ENCODE data around the gene DDR1.
"Not testable (repeated sequence)": the region's sequence is repeated elsewhere in the genome, so short reads cannot be mapped to it uniquely, and the experiment has no call there.

DDR1 gene

DNA sequence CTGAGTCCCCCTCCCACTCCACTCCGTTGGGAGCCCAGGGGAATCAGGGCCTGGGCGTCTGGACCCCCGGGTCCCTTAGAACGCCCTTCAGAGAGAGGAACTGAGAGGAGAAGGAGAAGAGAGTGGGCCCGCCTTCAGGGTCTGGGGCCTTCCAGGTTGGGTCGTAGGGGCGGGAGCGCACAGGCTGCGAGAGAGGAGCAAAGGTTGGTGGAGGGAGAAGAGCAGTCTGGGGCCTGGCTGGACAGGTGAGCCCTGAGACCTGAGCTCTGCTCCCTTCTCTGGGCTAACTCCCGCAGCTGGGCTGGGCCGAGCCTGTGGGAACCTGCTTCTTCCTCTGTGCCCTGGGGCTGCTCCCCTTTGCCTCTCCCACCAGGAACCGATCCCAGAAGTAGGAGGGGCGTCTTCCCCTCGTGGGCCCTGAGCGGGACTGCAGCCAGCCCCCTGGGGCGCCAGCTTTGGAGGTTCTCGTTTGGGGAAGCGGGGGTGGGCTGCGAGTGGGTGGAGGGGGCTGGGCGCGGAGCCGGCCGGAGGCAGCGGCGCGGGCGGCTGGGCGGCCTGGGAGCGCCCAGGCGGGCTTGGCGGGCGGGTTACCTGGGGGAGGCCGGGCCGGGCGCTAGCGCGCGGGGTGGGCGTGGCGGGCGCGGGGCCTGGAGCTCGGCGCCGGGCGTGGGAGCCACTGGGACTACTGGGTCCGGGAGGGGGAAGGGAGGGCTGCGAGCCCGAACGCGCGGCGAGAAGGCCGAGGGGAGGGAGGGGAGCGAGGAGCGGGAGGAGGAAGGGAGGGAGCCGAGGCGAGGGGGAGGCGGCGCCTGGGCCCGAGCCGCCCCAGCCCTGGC lies at the start of gene DDR1:
TSS of gene DDR1 (plus strand) at position 835 of the 836 bp plus-strand sequence. CDS start 4,211 bp downstream, outside the sequence.
- peak in 1 of 2 experiments; percentile 68 for DNase-seq

DNA sequence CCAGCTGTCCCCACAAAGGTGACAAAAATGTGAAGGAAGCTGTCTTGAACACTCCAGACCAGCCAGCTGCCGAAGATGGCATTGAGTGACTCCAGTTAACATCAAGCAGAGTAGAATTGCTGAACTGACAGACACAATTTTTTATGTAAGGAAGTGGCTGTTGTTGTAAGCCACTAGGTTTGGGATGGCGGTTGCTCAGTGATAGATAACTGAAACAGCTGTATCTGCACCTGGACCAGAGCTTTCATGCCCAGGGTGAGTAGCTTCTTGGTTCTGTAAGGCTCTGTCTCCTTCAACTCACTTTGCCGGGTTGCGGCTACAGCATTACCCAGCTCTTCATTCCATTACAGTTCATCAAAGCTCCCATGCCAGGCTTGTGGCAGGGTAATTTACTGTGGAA lies 49.7 kb upstream of the DDR1 start:
- DNase-seq: no peak

DNA sequence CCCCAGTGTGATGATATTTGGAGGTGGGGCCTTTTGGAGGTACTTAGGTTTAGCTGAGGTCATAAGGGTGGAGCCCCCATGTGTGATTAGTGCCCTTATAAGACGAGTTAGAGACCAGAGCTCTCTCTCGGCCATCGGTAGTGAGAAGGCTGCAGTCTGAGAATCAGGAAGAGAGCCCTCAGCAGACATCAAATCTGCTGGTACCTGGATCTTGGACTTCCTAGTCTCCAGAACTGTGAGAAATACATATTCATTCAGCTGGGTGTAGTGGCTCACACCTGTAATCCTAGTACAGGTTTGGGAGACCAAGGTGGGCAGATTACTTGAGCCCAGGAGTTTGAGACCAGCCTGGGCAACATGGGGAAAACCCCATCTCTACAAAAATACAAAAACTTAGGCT lies 48.7 kb upstream of the DDR1 start:
- DNase-seq: no peak

DNA sequence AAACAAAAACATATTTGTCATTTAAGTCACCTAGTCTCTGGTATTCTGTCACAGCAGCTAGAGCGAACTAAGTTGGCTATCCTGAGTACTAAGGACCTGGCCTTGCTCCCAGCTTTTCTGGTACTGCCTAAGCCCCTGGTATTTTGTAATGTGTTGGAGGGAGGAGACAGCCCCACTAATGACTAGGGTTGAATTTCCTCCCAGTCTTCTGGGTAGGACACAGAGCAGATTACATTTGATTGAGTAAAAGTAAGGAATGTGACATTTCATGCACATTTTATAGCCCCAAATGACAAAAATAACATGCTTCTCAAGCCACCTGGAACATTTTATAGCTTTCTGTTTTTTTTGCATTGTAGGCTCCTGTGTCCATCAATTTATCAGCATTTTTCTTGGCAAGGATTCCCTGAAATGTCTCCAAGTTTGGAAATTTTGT lies 47.9 kb upstream of the DDR1 start:
- peak; percentile 26 to 73 for DNase-seq

DNA sequence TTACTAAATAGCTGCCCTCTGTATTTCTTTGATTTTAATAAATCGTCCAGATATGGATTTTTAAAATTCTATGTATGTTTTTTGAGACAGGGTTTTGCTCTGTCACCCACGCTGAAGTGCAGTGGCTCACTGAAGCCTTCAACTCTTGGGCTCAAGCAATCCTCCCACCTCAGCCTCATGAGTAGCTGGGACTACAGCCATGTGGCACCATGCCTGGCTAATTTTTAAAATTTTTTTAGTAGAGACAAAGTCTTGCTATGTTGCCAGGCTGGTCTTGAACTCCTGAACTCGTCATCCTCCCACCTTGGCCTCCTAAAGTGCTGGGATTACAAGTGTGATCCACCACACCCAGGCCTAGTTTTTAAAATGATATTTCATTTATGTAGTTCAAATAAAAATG lies 47.4 kb upstream of the DDR1 start:
- DNase-seq: peak; percentile 46 to 67

DNA sequence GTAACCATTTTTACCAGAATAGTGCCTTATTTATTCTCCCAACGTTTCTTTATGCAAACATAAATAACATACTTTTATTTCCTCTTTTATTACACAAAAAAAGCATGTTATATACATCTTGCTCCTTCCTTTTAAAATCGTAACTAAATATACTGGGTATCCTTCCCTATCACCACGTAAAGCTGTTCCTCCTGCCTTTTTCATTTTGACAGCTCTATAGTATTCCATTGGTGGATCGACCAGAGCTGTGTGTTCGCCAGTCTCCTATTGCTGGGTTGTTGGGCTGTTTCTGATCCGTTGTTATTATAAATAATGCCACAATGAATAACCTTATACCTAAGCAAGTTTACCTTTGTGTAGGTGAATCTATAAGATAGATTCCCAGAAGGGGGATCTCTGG lies 46.9 kb upstream of the DDR1 start:
- DNase-seq: no peak

DNA sequence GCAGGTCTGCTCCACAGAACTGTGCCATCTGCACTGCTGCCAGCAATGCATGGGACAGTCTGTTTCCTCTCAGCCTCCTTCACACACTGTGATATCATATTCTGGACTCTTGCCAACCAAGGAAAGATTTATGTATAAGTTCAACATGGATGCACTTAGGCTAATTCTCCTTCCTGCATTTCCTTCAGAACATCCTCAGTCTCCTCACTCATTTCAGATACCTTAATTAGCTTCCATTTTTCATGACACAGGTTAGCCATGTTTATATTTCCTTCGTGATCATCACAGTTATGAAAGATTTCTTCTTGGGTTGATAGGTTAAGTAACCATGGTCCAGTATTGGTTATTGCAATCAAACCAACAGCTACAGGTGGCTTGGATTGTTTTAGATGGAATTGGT lies 46.4 kb upstream of the DDR1 start:
- DNase-seq: peak; percentile 77 to 87

DNA sequence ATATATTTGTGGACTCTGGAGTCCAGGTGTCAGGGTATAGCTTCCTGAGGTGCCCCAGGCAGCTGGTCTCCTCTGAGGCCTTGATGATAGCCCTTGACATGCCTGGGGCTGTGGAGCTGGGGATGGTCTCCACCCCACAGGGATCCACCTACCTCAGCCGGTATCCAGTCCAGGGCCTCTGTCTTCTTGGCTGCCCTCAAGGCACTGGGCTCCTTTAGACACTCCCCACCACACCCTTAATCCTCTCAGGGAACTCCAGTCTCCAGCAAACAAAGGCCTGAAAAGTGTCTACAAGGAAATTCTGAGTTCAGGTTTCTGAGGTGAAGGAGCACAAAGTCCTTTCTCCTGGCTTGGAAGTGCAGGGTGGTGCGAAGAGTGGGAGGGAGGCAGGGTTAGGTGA lies 44.6 kb upstream of the DDR1 start:
- no peak for DNase-seq

DNA sequence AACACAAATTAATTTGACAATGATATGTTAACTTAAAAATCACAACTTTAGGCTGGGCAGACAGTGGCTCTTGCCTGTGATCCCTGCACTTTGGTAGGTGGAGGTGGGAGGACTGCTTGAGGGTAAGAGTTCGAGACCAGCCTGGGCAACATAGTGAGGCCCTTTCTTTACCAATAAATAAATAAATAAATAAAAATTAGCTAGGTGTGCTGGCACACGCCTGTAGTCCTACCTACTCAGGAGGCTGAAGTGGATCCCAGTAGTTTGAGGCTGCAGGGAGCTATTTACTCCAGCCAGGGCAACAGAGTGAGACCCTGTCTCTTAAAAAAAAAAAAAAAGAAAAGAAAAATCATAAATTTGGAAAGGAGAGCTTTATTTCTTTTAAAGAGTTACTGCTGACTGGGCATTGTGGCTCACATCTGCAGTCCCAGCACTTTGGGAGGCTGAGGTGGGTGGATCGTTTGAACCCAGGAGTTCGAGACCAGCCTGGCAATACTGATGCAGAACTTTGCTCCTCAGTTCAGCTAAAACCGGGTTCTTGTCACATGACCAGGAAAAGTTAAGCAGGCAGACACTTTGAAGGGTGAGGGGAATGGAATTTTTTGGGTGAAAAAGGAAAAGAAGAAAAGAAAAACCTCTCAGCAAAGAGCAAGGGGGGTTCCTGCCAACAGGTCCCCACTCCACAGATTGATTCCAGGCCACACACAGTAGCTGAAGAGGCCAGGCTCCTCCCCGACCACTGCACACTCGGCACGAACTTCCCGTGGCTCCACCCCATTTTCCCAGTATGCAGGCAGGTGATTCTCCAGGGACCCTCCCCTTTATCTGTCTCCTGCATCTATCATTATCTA lies 44.0 kb upstream of the DDR1 start:
- no peak for DNase-seq

DNA sequence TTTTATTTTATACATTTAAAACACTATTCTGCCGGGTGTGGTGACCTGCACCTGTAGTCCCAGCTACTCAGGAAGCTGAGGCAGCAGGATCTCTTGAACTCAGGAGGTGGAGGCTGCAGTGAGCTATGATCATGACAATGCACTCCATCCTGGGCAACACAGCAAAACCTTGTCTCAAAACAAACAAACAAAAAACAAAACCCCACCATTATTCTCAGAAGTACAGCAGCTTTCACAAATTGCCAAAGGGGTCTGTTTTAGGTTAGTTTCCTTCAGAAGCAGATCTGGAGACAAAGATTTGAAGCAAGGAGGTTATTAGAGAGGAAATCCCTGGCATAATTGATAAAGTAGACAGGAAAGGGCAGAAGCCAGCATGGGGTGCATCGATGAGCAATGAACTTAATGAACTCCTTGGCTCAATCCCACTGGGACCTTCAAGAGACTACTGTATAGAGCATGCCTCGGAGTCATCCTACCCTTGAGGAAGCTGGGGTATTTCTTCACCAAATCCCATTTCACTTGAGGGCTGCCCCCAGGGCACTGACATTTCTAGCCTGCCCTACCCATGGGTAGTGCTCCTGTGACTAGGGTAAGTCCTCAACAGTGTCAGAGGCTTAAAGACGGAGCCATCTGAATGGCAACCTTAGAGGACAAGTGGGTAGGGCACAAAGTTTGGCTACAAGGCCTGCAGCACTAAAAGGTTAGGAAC lies 43.2 kb upstream of the DDR1 start:
- DNase-seq: no peak

DNA sequence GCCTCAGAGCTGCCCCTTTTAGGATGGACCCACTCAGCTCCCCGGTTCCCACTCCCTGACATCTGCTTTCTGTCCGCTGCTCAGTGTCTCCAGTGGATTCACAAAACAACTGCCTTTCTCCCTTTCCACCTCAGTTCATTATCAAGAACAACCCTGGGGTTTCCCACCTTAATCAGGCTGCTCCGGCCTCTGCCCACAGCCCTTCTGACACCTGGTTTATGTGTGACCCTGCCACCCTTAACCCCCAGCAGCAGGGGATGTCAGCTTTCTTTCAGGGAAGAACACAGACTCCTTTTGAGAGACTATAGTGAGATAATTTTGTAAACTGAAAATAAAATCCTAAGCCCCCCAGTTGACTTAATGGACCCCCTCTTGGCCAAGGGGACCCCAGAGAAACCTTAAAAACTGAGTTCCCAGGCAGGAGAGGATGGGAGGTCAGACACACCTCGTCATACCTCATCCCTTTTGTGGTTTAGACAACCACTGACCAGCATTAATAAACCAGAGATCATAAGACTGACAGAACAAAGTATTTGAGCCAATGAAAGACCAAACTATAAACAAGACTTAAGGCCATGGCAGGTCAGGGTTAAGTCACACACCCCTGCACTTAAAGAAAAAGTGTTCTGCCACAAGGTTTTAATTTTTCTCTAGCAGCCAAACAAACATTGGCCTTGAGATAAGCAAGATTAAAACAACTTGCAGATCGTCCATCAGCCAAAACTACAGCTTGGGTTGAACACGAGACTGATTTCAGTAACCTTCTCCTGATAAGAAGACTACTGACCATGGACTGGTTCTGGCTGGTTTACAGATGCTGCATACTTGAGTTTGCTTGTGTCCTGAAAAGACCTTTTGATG lies 42.4 kb upstream of the DDR1 start:
- no peak for DNase-seq

DNA sequence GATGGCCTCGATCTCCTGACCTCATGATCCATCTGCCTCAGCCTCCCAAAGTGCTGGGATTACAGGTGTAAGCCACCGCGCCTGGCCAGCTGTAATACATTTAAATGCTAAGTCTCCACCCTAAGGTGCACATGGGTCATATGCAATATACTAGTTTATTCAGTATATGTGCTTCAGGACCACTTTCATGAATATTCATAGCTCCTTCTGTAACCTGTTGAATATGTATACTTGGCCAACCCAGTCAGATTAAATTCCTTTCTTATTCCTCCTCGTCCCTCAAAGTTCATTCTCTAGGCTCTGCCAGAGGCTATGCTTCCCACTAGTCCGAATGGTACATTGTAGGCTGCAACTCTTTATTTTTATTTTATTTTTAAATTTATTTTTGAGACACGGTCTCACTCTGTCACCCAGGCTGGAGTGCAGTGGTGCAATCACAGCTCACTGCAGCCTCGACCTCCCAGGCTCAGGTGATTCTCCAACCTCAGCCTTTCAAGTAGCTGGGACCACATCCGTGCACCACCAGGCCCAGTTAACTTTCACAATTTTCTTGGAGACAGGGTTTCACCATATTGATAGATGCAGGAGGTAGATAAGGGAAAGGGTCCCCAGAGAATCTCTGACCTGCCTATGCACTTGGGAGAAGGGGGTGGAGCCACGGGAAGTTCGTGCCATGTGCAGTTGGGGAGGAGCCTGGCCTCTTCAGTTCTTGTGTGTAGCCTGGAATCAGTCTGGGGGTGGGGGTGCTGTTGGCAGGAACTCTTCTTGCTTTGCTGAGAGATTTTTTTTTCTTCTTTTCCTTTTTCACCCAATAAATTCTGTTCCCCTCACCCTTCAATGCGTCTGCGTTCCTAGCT lies 41.3 kb upstream of the DDR1 start:
- DNase-seq: no peak

DNA sequence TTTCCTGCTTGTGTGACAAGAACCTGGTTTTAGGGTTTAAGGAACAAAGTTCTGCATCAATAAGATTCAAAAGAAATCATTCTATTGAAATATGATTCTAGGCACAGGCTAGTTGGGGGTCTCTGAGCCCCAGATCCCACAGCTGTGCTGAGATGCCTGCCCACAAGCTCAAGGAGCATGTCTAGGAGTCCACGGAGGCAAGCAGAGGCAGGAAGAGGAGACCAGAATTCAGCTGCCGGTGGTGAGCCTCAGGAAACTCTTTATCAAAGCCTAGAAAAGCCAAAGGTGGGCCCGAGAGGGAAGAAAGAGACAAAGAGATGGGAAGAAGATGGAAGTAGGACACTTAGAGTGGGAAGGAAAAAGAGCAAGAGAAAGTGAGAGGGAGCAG lies 40.7 kb upstream of the DDR1 start:
- no peak for DNase-seq

DNA sequence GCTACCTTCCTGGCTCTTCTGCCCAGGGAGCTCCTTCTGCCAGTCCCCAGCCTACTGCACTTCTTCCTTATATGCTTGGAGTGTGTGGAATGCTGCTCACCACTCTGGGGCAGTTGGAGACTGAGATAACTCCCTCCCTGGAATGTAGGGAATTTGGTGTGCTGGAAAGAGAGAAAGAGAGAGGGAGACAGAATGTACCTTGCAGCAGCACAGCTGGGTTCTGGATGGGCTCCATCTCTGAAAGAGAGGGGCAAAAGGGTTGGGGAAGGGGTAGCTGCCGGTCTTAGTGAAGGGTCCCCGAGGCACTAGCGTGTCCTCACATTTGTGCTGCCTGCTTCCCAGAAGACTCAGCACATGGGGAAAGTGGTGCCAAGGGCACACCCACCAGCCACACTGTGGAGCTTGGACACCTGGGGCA lies 40.2 kb upstream of the DDR1 start:
- no peak for DNase-seq

DNA sequence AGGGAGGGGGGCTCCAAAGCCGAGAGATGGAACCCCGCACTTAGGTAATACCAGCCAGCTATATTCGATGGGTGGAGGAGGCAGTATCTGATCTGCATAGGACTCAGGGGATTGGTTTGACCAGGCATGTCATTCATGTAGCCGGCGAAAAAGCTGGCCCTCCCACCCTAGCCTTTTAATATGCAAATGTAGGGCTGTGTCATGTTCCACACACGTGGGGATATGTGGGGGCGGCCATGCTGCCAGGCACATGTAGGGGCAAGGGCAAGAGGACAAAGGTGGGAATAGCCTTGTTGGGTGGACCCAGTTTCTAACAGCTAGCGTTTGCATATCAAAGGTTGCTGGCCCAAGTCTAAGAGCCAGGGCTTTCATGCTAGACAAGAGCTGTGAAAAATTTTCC lies 39.1 kb upstream of the DDR1 start:
- no peak for DNase-seq

DNA sequence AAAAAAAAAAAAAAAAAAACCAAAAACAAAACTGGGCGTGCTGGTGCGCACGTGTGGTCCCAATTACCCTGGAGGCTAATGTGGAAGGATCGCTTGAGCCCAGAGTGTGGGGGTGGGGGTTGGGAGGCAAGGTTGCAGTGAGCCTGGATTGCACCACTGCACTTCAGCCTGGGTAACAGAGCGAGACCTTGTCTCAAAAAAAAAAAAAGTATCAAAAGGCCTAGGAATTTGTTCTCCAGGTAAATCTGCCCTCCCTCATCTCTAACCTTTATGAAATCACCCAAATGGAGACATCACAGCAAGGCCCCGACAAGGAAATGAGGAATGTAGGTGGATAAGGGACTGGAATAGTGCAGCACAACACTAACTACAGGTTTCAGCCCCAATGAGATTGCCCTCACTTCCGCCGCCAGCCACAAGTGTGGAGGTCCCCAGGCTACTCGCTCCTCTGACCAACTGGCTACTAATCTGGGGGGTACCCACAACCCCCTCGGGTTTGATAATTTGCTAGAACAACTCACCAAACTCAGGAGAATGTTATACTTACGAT lies 36.8 kb upstream of the DDR1 start:
- no peak for DNase-seq

DNA sequence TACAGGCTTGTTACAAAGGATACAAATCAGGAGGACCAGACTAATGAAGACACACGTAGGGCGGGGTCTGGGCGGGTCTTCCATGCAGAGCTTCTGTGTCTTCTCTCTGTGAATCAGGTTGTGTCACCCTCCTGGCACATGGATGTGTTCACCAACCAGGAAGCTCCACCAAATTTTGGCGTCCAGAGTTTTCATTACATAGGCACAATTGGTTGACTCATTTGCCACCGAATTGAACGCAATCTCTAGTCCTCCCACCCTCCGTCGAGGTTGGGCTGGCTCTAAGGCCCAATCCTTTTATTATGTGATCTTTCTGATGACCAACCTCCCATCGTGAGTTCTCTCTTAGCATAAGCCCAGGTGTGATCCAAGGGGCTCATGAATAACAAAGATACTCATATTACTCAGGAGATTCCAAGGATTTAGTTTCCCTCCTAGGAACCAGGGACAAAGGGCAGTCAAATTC lies 36.3 kb upstream of the DDR1 start:
- no peak for DNase-seq

DNA sequence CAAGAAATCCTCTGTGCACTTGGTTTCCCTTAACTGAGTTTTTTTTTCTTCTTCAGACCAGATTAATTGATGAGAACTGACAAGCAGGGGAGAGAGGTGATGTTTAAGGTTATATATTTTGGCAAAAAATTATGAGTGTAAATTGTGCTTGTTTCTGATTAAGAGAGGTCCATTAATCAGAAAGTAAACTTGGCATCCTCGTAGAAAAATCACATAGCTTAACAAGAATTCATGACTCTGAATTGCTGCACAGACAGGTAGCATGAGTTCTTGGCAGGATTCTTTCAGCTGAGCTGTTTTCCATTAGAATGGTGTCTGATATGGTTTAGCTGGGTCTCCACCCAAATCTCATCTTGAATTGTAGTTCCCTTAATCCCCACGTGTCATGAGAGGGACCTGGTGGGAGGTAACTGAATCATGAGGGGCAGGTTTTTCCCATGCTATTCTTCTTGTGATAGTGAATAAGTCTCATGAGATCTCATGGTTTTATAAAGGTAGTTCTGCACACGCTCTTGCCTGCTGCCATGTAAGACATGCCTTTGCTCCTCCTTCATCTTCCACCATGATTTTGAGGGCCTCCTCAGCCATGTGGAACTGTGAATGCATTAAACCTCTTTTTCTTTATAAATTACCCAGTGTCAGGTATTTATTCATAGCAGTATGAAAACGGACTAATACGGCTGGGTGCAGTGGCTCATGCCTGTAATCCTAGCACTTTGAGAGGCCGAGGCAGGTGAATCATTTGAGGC lies 34.2 kb upstream of the DDR1 start:
- DNase-seq: no peak

DNA sequence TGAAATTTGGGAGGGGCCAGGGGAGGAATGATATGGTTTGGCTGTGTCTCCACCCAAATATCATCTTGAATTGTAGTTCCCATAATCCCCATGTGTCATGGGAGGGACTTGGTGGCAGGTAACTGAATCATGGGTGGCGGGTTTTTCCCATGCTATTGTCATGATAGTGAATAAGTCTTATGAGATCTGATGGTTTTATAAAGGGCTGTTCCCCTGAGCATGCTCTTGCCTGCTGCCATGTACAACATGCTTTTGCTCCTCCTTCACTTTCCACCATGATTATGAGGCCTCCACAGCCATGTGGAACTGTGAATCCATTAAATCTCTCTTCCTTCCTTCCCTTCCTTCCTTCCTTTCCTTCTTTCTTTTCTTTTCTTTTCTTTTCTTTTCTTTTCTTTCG lies 31.9 kb upstream of the DDR1 start:
- DNase-seq: not testable (repeated sequence)

All from NCI-H446 (cell line).